ENCODE data around the gene LTBP2. TPM values are rescaled to one million over a fixed set of nuclear protein-coding genes. Genes with fewer than 3 reads are reported as not detected.

LTBP2 gene
- total RNA-seq, 6 experiments from 2014 or later = 0.46 to 3.5 (median 1.7) TPM

DNA sequence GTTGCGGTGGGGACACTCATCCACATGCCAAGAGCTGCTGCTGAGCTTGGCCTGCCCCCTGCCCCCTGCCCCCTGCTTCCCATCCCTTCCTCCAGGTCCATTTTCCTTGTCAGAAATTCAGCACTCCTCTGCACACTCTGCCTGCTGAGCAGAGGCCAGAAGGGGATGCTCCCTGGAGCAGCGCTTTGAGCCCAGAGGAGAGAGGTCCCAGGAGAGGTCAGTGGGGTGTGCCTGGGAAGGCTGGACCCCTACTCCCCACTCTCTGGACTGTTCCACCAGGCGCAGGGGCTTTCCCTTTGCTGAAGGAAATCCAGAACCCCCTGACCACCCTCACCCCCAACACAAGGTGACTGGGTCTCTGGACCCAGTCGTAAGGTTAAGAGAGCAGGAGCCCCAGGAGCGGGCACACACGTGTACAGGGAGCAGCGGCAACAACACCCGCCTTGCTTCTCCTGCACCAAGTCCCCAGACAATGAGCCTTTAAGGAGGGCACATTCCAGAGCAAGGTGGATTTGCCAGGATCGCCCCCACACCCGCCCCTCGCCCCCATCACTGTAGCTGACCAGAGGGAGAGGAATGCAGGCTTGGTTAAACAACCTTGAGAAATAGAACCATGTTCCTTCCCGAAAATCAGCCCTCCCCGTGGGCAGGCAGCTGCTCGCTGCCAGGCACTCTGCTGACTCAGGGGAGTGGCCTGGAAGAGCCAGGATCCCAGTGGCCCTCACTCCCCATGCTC lies 87.8 kb downstream of the LTBP2 start:
- no peaks in the 10 kb centered on the region for H3K27me3 ChIP-seq
- no peak for DNase-seq
- WGBS (ENCODE audit: insufficient coverage, low coverage, low lambda C conversion rate, missing lambda C conversion rate) = 64% methylated on average over 8 of the region's 14 CpGs

GRCh38 chr14:74522740-74523139 lies 89.3 kb downstream of the LTBP2 start:
- Histone ChIP-seq H3K4me1 (no peaks in the 10 kb centered on the region), H3K9me3 (no peaks in the 10 kb centered on the region), H3K4me3 (no peak overlapping the region), H3K27me3 (no peaks in the 10 kb centered on the region), H3K27ac (no peak overlapping the region), H3K36me3 (no peaks in the 10 kb centered on the region)
- intact Hi-C loops (cut with DNase I) = no loop called here
- TF ChIP-seq POLR2A (IDR thresholded peaks at IDR 0.05) = no peak
- 89% methylated on average over 3 of the region's 7 CpGs for whole genome bisulfite sequencing (ENCODE audit: insufficient coverage, low coverage, low lambda C conversion rate, missing lambda C conversion rate)
- DNase-seq (no peak), ATAC-seq (no peak)

More for the DNA sequence above, 87.8 kb downstream of the LTBP2 start:
- Histone ChIP-seq H3K27ac (no peak overlapping the region), H3K4me3 (no peak overlapping the region), H3K4me1 (no peaks in the 10 kb centered on the region), H3K36me3 (no peaks in the 10 kb centered on the region), H3K9me3 (no peaks in the 10 kb centered on the region)
- ATAC-seq = peak in 1 of 4 donors; percentile 11
- intact Hi-C loops (cut with DNase I) = no loop called here
- TF ChIP-seq, protein P1, sequence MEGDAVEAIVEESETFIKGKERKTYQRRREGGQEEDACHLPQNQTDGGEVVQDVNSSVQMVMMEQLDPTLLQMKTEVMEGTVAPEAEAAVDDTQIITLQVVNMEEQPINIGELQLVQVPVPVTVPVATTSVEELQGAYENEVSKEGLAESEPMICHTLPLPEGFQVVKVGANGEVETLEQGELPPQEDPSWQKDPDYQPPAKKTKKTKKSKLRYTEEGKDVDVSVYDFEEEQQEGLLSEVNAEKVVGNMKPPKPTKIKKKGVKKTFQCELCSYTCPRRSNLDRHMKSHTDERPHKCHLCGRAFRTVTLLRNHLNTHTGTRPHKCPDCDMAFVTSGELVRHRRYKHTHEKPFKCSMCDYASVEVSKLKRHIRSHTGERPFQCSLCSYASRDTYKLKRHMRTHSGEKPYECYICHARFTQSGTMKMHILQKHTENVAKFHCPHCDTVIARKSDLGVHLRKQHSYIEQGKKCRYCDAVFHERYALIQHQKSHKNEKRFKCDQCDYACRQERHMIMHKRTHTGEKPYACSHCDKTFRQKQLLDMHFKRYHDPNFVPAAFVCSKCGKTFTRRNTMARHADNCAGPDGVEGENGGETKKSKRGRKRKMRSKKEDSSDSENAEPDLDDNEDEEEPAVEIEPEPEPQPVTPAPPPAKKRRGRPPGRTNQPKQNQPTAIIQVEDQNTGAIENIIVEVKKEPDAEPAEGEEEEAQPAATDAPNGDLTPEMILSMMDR (IDR thresholded peaks at IDR 0.05) = no peak
- TF ChIP-seq POLR2A (IDR thresholded peaks at IDR 0.05) = no peak

DNA sequence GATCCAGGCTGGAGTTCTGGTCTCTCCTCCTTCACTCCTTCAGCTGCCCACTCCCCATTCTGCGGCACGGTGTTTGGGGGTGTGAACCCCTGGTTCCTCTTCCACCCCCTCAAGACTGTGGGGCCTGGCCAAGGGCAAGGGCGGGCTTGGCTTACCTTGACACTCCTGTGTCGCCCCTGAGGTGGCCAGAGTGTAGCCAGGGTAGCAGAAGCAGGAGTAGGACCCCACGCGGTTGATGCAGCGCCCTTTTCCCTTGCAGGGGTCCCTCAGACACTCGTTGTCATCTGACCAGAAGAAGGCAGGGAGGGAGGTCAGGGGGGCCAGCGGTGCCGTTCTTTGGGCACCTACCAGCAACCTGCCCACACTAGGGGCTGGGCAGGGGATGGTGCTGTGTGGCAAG lies 90.3 kb downstream of the LTBP2 start:
- ATAC-seq = no peak
- 53% methylated on average over 4 of the region's 10 CpGs for WGBS (ENCODE audit: insufficient coverage, low coverage, low lambda C conversion rate, missing lambda C conversion rate)
- H3K27ac ChIP-seq = no peak overlapping the region
- TF ChIP-seq, protein P1 (IDR thresholded peaks at IDR 0.05) = no peak
- TF ChIP-seq POLR2A (IDR thresholded peaks at IDR 0.05) = no peak
- no peaks in the 10 kb centered on the region for H3K36me3 ChIP-seq
- intact Hi-C loops (cut with DNase I) = no loop called here
- H3K4me3 ChIP-seq = no peak overlapping the region
- no peaks in the 10 kb centered on the region for H3K9me3 ChIP-seq
- H3K27me3 ChIP-seq = no peaks in the 10 kb centered on the region
- no peak for DNase-seq
- H3K4me1 ChIP-seq = no peaks in the 10 kb centered on the region

- WGBS (ENCODE audit: insufficient coverage, low coverage, low lambda C conversion rate, missing lambda C conversion rate) = 83% methylated on average over 2 of the region's 6 CpGs
- DNase-seq = peak in 1 of 3 donors; percentile 31
- TF ChIP-seq, protein P1 (IDR thresholded peaks at IDR 0.05) = no peak
- TF ChIP-seq POLR2A (IDR thresholded peaks at IDR 0.05) = no peak
These were observed 92.5 kb downstream of the LTBP2 start for GRCh38 chr14:74519316-74520074.

DNA sequence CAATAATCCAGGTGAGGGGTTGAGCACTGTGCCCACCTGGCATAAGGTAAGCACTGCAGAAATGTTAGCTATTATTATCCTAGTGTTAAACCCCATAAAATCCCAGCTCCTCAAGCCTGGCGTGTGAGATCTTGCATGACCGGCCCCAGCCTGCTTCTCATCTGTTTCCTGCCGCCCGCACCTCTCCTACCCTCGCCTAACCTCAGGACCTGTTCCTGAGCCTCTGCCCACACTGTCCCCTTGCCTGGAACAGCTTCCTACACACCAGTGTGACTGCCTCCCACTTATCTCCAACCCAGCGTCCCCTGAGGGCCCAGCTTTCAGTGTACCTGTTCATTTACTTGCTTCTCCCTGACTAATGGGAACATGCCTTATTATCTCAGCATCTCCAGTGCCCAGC lies 93.8 kb downstream of the LTBP2 start:
- ATAC-seq (no peak), DNase-seq (peak in 1 of 3 donors; percentile 13)
- no peak for TF ChIP-seq POLR2A (IDR thresholded peaks at IDR 0.05)
- H3K4me1 ChIP-seq = no peaks in the 10 kb centered on the region
- 79% methylated on average over 4 of the region's 6 CpGs for WGBS (ENCODE audit: insufficient coverage, low coverage, low lambda C conversion rate, missing lambda C conversion rate)
- H3K9me3 ChIP-seq = no peaks in the 10 kb centered on the region
- H3K27me3 ChIP-seq = no peaks in the 10 kb centered on the region
- no peak overlapping the region for H3K27ac ChIP-seq
- H3K4me3 ChIP-seq = no peak overlapping the region
- intact Hi-C loops (cut with DNase I) = loop anchor here in 1 of 2 donors (10.0 kb wide), 1 partner anchor 277 kb away; no protein-coding TSS in a partner anchor
- no peaks in the 10 kb centered on the region for H3K36me3 ChIP-seq

More at GRCh38 chr14:74519316-74520074, 92.5 kb downstream of the LTBP2 start:
- intact Hi-C loops (cut with DNase I) = loop anchor here in 1 of 2 donors (10.0 kb wide), 1 partner anchor 275 kb away; no protein-coding TSS in a partner anchor
- no peaks in the 10 kb centered on the region for H3K36me3 ChIP-seq
- no peak overlapping the region for H3K27ac ChIP-seq
- no peak overlapping the region for H3K4me3 ChIP-seq
- H3K27me3 ChIP-seq = no peaks in the 10 kb centered on the region
- H3K9me3 ChIP-seq = no peaks in the 10 kb centered on the region
- H3K4me1 ChIP-seq = no peaks in the 10 kb centered on the region
- ATAC-seq = peak in 1 of 4 donors; percentile 21
